Endothelial cell (in vitro differentiated cells): ENCODE measurements around the gene OR10H1. TPM values are rescaled to one million over a fixed set of nuclear protein-coding genes. Genes with fewer than 3 reads are reported as not detected.

ENCODE experiments used
- DNase-seq: peaks from one replicate; pipeline ENCODE4 v3.0.0; 2021; ENCODE audit warnings: low spot score
- H3K27ac Mint-ChIP-seq: one replicate; pipeline ENCODE4 v1.8.0; 2021; ENCODE audit warnings: mixed read lengths, inconsistent platforms; ENCODE audit not compliant: unreplicated experiment
- H3K27me3 Mint-ChIP-seq: one replicate; pipeline ENCODE4 v1.8.0; 2021; ENCODE audit warnings: mild to moderate bottlenecking, moderate library complexity, mixed read lengths, inconsistent platforms; ENCODE audit not compliant: unreplicated experiment
- H3K36me3 Mint-ChIP-seq: one replicate; pipeline ENCODE4 v1.8.0; 2021; ENCODE audit warnings: mild to moderate bottlenecking, low read depth, mixed read lengths, inconsistent platforms; ENCODE audit not compliant: unreplicated experiment
- H3K4me1 Mint-ChIP-seq: one replicate; pipeline ENCODE4 v1.8.0; 2021; ENCODE audit warnings: mild to moderate bottlenecking, mixed read lengths, inconsistent platforms; ENCODE audit not compliant: unreplicated experiment
- H3K4me3 Mint-ChIP-seq: one replicate; pipeline ENCODE4 v1.8.0; 2021; ENCODE audit warnings: mild to moderate bottlenecking, mixed read lengths, inconsistent platforms; ENCODE audit not compliant: unreplicated experiment
- H3K9me3 Mint-ChIP-seq: one replicate; pipeline ENCODE4 v1.8.0; 2021; ENCODE audit warnings: mixed read lengths, inconsistent platforms; ENCODE audit not compliant: unreplicated experiment
- long read RNA-seq: library from polyadenylated mRNA; unstranded; transcript quantifications from one replicate; pipeline ENCODE4 v2.0.0, GENCODE V29; 2020; ENCODE audit not compliant: unreplicated experiment
- total RNA-seq: library from RNA; stranded (reverse); fragmentation: NEBNext Ultra II Directional; extraction: Animal tissue kit (Norgen Biotek cat#: 25700); gene quantifications from one replicate; pipeline ENCODE4 v1.2.1, GENCODE V29; 2021; ENCODE audit not compliant: unreplicated experiment
- TF ChIP-seq, protein P1 (sequence below): fragments of 200-600 bp; sonication (generic); IDR thresholded peaks from one replicate; pipeline ENCODE4 v1.5.0; 2021; ENCODE audit warnings: antibody characterized with exemption; ENCODE audit not compliant: unreplicated experiment

OR10H1 gene, protein sequence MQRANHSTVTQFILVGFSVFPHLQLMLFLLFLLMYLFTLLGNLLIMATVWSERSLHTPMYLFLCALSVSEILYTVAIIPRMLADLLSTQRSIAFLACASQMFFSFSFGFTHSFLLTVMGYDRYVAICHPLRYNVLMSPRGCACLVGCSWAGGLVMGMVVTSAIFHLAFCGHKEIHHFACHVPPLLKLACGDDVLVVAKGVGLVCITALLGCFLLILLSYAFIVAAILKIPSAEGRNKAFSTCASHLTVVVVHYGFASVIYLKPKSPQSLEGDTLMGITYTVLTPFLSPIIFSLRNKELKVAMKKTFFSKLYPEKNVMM
- total RNA-seq, result not detected
- long read RNA-seq, result 0 reads

DNA sequence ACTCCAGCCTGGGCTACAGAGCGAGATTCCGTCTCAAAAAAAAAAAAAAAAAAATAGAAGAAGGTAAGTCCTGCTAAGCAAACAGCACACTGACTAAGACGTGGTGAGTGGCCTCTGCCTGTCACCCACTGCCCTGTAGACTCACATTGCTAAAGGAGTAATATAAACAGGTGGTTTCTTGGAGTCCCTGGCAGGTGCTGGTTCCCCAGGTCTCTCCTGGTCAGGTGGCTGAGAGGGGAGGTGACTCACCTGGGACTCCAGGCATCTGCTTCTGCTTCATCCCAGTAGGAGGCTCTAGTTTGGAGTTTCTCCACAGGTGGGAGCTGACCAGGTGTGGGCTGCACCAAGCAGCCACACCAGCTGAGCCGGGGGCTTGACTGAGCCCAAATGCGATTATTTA is at the start of gene OR10H1:
Gene OR10H1, minus strand, starts transcription at position 359 of the 400 bp plus-strand sequence. CDS start 7,627 bp downstream, outside the sequence.
- DNase-seq, result no peak
- TF ChIP-seq, protein P1, sequence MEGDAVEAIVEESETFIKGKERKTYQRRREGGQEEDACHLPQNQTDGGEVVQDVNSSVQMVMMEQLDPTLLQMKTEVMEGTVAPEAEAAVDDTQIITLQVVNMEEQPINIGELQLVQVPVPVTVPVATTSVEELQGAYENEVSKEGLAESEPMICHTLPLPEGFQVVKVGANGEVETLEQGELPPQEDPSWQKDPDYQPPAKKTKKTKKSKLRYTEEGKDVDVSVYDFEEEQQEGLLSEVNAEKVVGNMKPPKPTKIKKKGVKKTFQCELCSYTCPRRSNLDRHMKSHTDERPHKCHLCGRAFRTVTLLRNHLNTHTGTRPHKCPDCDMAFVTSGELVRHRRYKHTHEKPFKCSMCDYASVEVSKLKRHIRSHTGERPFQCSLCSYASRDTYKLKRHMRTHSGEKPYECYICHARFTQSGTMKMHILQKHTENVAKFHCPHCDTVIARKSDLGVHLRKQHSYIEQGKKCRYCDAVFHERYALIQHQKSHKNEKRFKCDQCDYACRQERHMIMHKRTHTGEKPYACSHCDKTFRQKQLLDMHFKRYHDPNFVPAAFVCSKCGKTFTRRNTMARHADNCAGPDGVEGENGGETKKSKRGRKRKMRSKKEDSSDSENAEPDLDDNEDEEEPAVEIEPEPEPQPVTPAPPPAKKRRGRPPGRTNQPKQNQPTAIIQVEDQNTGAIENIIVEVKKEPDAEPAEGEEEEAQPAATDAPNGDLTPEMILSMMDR, result no peak
- Mint-ChIP-seq H3K9me3 (peaks cover 43% of the 10 kb centered on the region), H3K36me3 (peaks cover 19% of the 10 kb centered on the region), H3K27ac (no peak within 1 kb of the TSS), H3K4me1 (no peaks in the 10 kb centered on the region), H3K27me3 (peaks cover 15% of the 10 kb centered on the region), H3K4me3 (no peak within 1 kb of the TSS)

DNA sequence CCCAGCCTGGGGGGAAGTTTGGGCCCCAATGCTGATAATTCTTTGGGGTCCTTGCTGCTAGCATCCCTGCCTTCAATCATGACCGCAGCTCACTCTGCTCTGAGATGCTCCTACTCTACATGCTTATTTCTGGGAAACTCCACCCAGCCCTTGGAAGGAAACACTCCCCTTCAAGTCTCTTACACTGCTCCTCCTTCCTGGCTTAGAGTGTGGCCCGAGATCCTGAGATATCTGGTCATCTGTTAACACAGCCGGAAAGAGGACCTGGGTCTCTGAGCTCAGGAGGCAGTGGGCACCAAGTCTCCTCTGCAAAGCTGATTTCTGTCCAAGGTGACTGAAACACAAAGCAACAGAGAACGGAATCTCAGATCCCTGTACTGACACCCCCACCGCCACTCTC is 49.4 kb upstream of the OR10H1 start:
- Mint-ChIP-seq H3K4me3 (no peak overlapping the region), H3K9me3 (peaks cover 49% of the 10 kb centered on the region), H3K27me3 (peaks cover 6% of the 10 kb centered on the region), H3K36me3 (peaks cover 17% of the 10 kb centered on the region), H3K27ac (no peak overlapping the region), H3K4me1 (no peaks in the 10 kb centered on the region)
- TF ChIP-seq, protein P1, result no peak
- DNase-seq, result no peak

DNA sequence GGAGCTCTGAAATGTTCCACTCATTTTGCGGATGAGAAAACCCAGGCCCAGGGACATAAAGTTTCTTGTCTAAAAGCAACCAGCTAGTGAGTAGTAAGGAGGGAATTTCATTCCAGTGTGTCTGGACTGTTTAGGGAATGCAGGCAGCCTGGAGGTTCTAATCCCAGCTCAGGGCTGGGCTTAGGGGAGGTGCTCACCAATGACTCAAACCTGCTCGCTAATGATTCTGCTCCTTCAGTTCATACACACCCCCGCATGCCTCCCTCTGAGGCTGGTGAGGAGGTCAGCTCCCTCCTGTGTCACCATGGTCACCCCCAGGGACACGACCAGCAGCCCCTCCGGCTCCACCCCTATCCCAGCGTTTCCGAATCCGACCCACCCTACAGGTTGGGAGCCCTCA is 47.8 kb upstream of the OR10H1 start:
- no peak overlapping the region for H3K27ac Mint-ChIP-seq
- H3K4me3 Mint-ChIP-seq, result no peak overlapping the region
- TF ChIP-seq, protein P1, result no peak
- peaks cover 11% of the 10 kb centered on the region for H3K36me3 Mint-ChIP-seq
- H3K9me3 Mint-ChIP-seq, result peaks cover 39% of the 10 kb centered on the region
- DNase-seq, result no peak
- peaks cover 2% of the 10 kb centered on the region for H3K27me3 Mint-ChIP-seq
- H3K4me1 Mint-ChIP-seq, result no peaks in the 10 kb centered on the region

DNA sequence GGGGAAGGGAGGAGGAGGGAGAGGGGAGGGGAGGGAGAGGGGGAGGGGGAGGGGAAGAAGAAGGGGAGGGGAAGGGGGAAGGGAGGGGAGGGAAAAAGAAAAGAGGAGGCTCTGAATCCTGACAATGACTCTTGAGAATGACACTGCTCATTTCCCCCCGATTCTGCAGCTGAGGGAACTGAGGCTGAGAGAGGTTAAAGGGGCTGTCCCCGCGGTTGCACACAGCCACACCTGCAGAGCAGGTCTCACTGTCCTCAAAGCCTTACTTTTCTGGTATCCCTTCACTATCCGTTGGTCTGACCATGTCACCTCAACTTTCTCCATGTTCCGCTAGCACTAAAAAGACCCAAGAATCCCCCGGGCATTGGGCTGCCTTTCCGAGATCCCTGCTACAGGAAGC is 47.0 kb upstream of the OR10H1 start:
- TF ChIP-seq, protein P1, result no peak
- Mint-ChIP-seq H3K4me1 (no peaks in the 10 kb centered on the region), H3K9me3 (peaks cover 34% of the 10 kb centered on the region), H3K27ac (no peak overlapping the region), H3K4me3 (no peak overlapping the region), H3K27me3 (peaks cover 3% of the 10 kb centered on the region), H3K36me3 (peaks cover 11% of the 10 kb centered on the region)
- no peak for DNase-seq

DNA sequence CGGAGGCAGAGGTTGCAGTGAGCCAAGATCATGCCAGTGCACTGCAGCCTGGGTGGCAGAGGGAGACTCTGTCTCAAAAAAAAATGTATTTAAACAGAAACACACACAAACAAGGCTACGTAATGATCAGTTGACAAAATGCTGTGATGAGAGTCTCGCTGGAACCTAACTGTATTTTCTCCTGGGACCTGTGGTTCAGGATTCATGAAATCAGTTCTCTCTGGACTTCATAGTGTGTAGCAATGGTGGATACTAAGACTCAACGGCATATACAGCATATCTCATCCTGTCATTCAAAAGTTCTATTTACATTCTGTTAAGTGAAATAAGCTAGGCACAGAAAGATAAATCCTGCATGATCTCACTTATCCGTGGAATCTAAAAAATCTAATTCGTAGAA is 45.1 kb upstream of the OR10H1 start:
- DNase-seq, result no peak
- Mint-ChIP-seq H3K36me3 (peaks cover 6% of the 10 kb centered on the region), H3K9me3 (peaks cover 27% of the 10 kb centered on the region), H3K27me3 (peaks cover 5% of the 10 kb centered on the region), H3K27ac (no peak overlapping the region), H3K4me3 (no peak overlapping the region), H3K4me1 (no peaks in the 10 kb centered on the region)
- TF ChIP-seq, protein P1, result no peak
